Activated CD4-positive, alpha-beta T cell treated with anti-CD3 and anti-CD28 coated beads, Interleukin-10, Interleukin-2, amounts not matched to agents 100 ng/mL and 50 ng/mL, durations not matched to agents 16 hours and 8 hours (primary cell): ENCODE results near the gene TSHZ2.

ENCODE experiments used
- DNase-seq: peaks from one replicate; pipeline ENCODE4 v3.0.0-alpha.2; 2020

TSHZ2 gene

GRCh38 chr20:53175135-53175780 lies 203.1 kb downstream of the TSHZ2 start:
- no peak for DNase-seq

- no peak for DNase-seq
Observed at GRCh38 chr20:53176134-53176533, 204.0 kb downstream of the TSHZ2 start.

- DNase-seq = no peak
Observed at GRCh38 chr20:53177687-53178086, 205.5 kb downstream of the TSHZ2 start.

- DNase-seq = no peak
Observed at GRCh38 chr20:53179749-53180148, 207.6 kb downstream of the TSHZ2 start.

GRCh38 chr20:53180928-53181362 lies 208.8 kb downstream of the TSHZ2 start:
- DNase-seq = no peak

- DNase-seq = no peak
Observed at GRCh38 chr20:53181866-53182376, 209.8 kb downstream of the TSHZ2 start.

- DNase-seq = no peak
Observed at GRCh38 chr20:53183181-53183580, 211.0 kb downstream of the TSHZ2 start.

- no peak for DNase-seq
Observed at GRCh38 chr20:53186635-53187034, 214.5 kb downstream of the TSHZ2 start.

- DNase-seq = no peak
Observed at GRCh38 chr20:53187392-53188068, 215.4 kb downstream of the TSHZ2 start.

- DNase-seq = no peak
Observed at GRCh38 chr20:53190225-53190624, 218.1 kb downstream of the TSHZ2 start.

- no peak for DNase-seq
Observed at GRCh38 chr20:53191957-53192356, 219.8 kb downstream of the TSHZ2 start.

GRCh38 chr20:53194306-53195290 lies 222.4 kb downstream of the TSHZ2 start:
- DNase-seq = no peak

GRCh38 chr20:53195876-53196610 lies 223.9 kb downstream of the TSHZ2 start:
- no peak for DNase-seq

GRCh38 chr20:53201588-53201987 lies 229.4 kb downstream of the TSHZ2 start:
- no peak for DNase-seq

- peak; percentile 49 for DNase-seq
Observed at GRCh38 chr20:53202777-53203176, 230.6 kb downstream of the TSHZ2 start.

GRCh38 chr20:53205046-53205445 lies 232.9 kb downstream of the TSHZ2 start:
- DNase-seq = no peak

- DNase-seq = no peak
Observed at GRCh38 chr20:53208110-53208832, 236.1 kb downstream of the TSHZ2 start.

GRCh38 chr20:53210041-53210440 lies 237.9 kb downstream of the TSHZ2 start:
- no peak for DNase-seq

- DNase-seq = no peak
Observed at GRCh38 chr20:53210931-53211330, 238.8 kb downstream of the TSHZ2 start.

- DNase-seq = no peak
Observed at GRCh38 chr20:53212018-53212417, 239.9 kb downstream of the TSHZ2 start.

- DNase-seq = no peak
Observed at GRCh38 chr20:53214392-53214791, 242.2 kb downstream of the TSHZ2 start.

GRCh38 chr20:53215166-53215565 lies 243.0 kb downstream of the TSHZ2 start:
- peak; percentile 56 for DNase-seq
